Brain microvascular endothelial cell (primary cell): ENCODE data around the gene ATP2B3.

Source experiments
- DNase-seq: peaks from one replicate; pipeline ENCODE4 v3.0.0-alpha.2; 2020
- H3K27ac ChIP-seq: fragments of 250-450 bp; sonication (Bioruptor Pico); 2 replicates; pipeline ENCODE4 v1.5.1; 2020; ENCODE audit warnings: mild to moderate bottlenecking, moderate library complexity
- H3K27me3 ChIP-seq: fragments of 250-450 bp; sonication (Bioruptor Pico); replicated peaks from 2 replicates; pipeline ENCODE4 v1.5.1; 2020; ENCODE audit warnings: mild to moderate bottlenecking
- H3K36me3 ChIP-seq: fragments of 250-450 bp; sonication (Bioruptor Pico); replicated peaks from 2 replicates; pipeline ENCODE4 v1.5.1; 2020; ENCODE audit warnings: mild to moderate bottlenecking
- H3K4me3 ChIP-seq: 2 replicates; pipeline ENCODE4 v1.5.1; 2011; ENCODE audit warnings: low read depth, mild to moderate bottlenecking, control low read depth, low read length, moderate library complexity
- CTCF ChIP-seq: IDR thresholded peaks from 2 replicates; pipeline ENCODE4 v1.5.1; 2011; ENCODE audit warnings: low read depth, mild to moderate bottlenecking, moderate library complexity, low read length, control low read depth, inconsistent platforms; ENCODE audit errors: missing control alignments
- in situ Hi-C: cut with HindIII; loops from 2 replicates; pipeline ENCODE4 v1.10.0; 2017; ENCODE audit warnings: low sequenced_read_pairs, low pct_ligation_motif_present

The ATP2B3 gene

GRCh38 chrX:153590961-153591956 lies 73.8 kb downstream of the ATP2B3 start:
- H3K27ac ChIP-seq = no peak overlapping the region
- in situ Hi-C loops = no loop called here
- H3K36me3 ChIP-seq = peaks cover 6% of the 10 kb centered on the region

GRCh38 chrX:153592091-153592833 lies 74.8 kb downstream of the ATP2B3 start:
- no peak overlapping the region for H3K4me3 ChIP-seq
- H3K36me3 ChIP-seq = peaks cover 6% of the 10 kb centered on the region

More at GRCh38 chrX:153590961-153591956, 73.8 kb downstream of the ATP2B3 start:
- Histone ChIP-seq H3K27me3 (no peaks in the 10 kb centered on the region), H3K4me3 (no peak overlapping the region)
- no peak for TF ChIP-seq CTCF
- no peak for DNase-seq

GRCh38 chrX:153592966-153593688 lies 75.7 kb downstream of the ATP2B3 start:
- no peak for DNase-seq
- TF ChIP-seq CTCF = no peak
- in situ Hi-C loops = no loop called here

More at GRCh38 chrX:153592091-153592833, 74.8 kb downstream of the ATP2B3 start:
- no peak for TF ChIP-seq CTCF
- Histone ChIP-seq H3K27me3 (no peaks in the 10 kb centered on the region), H3K27ac (no peak overlapping the region)
- in situ Hi-C loops = no loop called here
- DNase-seq = no peak

GRCh38 chrX:153593811-153594500 lies 76.5 kb downstream of the ATP2B3 start:
- Histone ChIP-seq H3K36me3 (no peaks in the 10 kb centered on the region), H3K27ac (no peak overlapping the region)

More at GRCh38 chrX:153592966-153593688, 75.7 kb downstream of the ATP2B3 start:
- peaks cover 2% of the 10 kb centered on the region for H3K36me3 ChIP-seq
- H3K27ac ChIP-seq = no peak overlapping the region
- no peak overlapping the region for H3K4me3 ChIP-seq
- H3K27me3 ChIP-seq = no peaks in the 10 kb centered on the region

More at GRCh38 chrX:153593811-153594500, 76.5 kb downstream of the ATP2B3 start:
- in situ Hi-C loops = no loop called here
- Histone ChIP-seq H3K27me3 (no peaks in the 10 kb centered on the region), H3K4me3 (no peak overlapping the region)
- DNase-seq = no peak
- no peak for TF ChIP-seq CTCF
